Measurements from ENCODE around the gene MTARC2.

Gene MTARC2

GRCh38 chr1:220817907-220818306 is 69.8 kb downstream of the MTARC2 start:
- Histone ChIP-seq H3K4me1 (ENCODE audit: insufficient read depth, poor library complexity, severe bottlenecking) (no peaks in the 10 kb centered on the region), H3K36me3 (ENCODE audit: low read depth) (no peaks in the 10 kb centered on the region), H3K9me3 (ENCODE audit: severe bottlenecking) (no peaks in the 10 kb centered on the region), H3K4me3 (ENCODE audit: severe bottlenecking) (no peak overlapping the region), H3K27me3 (ENCODE audit: insufficient read depth, poor library complexity, severe bottlenecking) (no peaks in the 10 kb centered on the region), H3K27ac (ENCODE audit: poor library complexity, severe bottlenecking) (no peak overlapping the region)
- ATAC-seq (ENCODE audit: low read depth) (no peak), DNase-seq (ENCODE audit: low spot score) (no peak)
- TF ChIP-seq, protein P1, sequence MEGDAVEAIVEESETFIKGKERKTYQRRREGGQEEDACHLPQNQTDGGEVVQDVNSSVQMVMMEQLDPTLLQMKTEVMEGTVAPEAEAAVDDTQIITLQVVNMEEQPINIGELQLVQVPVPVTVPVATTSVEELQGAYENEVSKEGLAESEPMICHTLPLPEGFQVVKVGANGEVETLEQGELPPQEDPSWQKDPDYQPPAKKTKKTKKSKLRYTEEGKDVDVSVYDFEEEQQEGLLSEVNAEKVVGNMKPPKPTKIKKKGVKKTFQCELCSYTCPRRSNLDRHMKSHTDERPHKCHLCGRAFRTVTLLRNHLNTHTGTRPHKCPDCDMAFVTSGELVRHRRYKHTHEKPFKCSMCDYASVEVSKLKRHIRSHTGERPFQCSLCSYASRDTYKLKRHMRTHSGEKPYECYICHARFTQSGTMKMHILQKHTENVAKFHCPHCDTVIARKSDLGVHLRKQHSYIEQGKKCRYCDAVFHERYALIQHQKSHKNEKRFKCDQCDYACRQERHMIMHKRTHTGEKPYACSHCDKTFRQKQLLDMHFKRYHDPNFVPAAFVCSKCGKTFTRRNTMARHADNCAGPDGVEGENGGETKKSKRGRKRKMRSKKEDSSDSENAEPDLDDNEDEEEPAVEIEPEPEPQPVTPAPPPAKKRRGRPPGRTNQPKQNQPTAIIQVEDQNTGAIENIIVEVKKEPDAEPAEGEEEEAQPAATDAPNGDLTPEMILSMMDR (IDR thresholded peaks at IDR 0.05; ENCODE audit: poor library complexity, severe bottlenecking) = no peak

DNA sequence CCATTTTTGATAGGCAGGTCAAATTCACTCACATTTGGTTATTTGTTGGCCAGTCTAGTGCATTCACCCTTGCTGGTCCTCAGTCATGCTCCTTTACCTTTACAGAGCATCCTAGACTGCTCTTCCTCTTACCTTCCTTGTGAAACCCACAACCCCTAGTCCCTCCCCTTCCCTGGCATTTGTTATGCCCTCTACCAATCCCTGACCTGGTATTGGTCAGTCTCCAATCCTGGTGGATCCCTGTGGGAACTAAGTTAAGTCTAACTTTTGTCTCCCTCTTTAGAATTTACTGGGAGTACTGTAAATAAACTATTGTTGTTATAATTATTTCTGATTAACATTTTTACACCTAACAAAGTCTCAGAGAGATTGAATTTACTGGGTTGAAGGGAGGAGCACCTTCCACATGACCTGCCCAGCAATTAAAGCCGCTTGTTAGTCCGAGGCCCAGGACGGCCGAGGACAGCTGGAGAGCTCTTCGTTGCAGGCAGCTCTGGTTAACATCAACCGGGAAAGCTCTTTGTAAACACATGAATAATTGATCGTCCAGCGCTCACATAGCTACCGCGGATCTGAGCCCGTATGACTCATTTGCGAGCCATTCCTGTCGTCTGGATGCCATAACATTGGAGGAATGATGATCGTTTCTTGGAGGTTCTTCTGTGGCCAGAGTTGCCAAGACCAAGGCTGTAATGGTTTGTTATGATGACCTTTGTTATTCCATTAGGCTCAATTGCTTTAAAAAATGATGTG is 70.5 kb downstream of the MTARC2 start:
- ATAC-seq (ENCODE audit: low read depth) = no peak
- Histone ChIP-seq H3K36me3 (ENCODE audit: low read depth) (no peaks in the 10 kb centered on the region), H3K27ac (ENCODE audit: poor library complexity, severe bottlenecking) (no peak overlapping the region), H3K27me3 (ENCODE audit: insufficient read depth, poor library complexity, severe bottlenecking) (no peaks in the 10 kb centered on the region), H3K9me3 (ENCODE audit: severe bottlenecking) (no peaks in the 10 kb centered on the region), H3K4me3 (ENCODE audit: severe bottlenecking) (no peak overlapping the region), H3K4me1 (ENCODE audit: insufficient read depth, poor library complexity, severe bottlenecking) (no peaks in the 10 kb centered on the region)
- DNase-seq (ENCODE audit: low spot score) = no peak
- TF ChIP-seq, protein P1 (IDR thresholded peaks at IDR 0.05; ENCODE audit: poor library complexity, severe bottlenecking) = no peak

DNA sequence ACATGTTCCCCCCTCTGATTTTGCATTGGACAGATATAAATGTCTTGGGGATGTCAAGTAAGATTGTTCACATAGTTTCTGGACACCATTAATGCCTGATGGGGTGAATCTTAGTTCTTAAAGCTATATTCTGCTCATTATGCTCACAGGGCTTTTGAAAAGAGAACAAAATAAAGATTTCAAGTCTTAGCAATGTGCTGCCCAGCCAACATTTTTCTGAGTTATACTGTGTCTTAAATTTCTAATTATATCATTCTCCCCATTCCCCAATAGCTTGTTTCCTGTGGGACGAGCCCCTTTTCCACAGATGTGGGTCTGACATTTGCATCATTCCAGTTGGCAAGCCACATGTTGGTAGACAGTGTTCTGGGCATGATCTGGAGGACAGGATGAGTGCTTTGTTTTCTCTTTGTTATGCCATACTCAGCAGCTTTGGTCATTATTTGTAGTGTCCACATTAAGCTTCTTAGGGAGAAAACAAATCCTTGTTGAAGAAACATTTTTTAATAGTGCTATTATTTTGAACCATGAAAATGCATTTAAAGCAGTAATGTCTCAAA is 71.4 kb downstream of the MTARC2 start:
- no peaks in the 10 kb centered on the region for H3K9me3 ChIP-seq (ENCODE audit: severe bottlenecking)
- no peaks in the 10 kb centered on the region for H3K36me3 ChIP-seq (ENCODE audit: low read depth)
- DNase-seq (ENCODE audit: low spot score) (no peak), ATAC-seq (ENCODE audit: low read depth) (no peak)
- no peaks in the 10 kb centered on the region for H3K4me1 ChIP-seq (ENCODE audit: insufficient read depth, poor library complexity, severe bottlenecking)
- TF ChIP-seq, protein P1 (IDR thresholded peaks at IDR 0.05; ENCODE audit: poor library complexity, severe bottlenecking) = no peak
- H3K27ac ChIP-seq (ENCODE audit: poor library complexity, severe bottlenecking) = no peak overlapping the region
- no peak overlapping the region for H3K4me3 ChIP-seq (ENCODE audit: severe bottlenecking)
- H3K27me3 ChIP-seq (ENCODE audit: insufficient read depth, poor library complexity, severe bottlenecking) = no peaks in the 10 kb centered on the region

GRCh38 chr1:220824031-220824989 is 76.2 kb downstream of the MTARC2 start:
- no peaks in the 10 kb centered on the region for H3K36me3 ChIP-seq (ENCODE audit: low read depth)
- no peak overlapping the region for H3K27ac ChIP-seq (ENCODE audit: poor library complexity, severe bottlenecking)
- TF ChIP-seq, protein P1 (IDR thresholded peaks at IDR 0.05; ENCODE audit: poor library complexity, severe bottlenecking) = no peak
- H3K27me3 ChIP-seq (ENCODE audit: insufficient read depth, poor library complexity, severe bottlenecking) = no peaks in the 10 kb centered on the region
- no peak for ATAC-seq (ENCODE audit: low read depth)
- H3K9me3 ChIP-seq (ENCODE audit: severe bottlenecking) = no peaks in the 10 kb centered on the region
- DNase-seq (ENCODE audit: low spot score) = no peak
- H3K4me1 ChIP-seq (ENCODE audit: insufficient read depth, poor library complexity, severe bottlenecking) = no peaks in the 10 kb centered on the region
- H3K4me3 ChIP-seq (ENCODE audit: severe bottlenecking) = no peak overlapping the region
